HEK293 (cell line): ENCODE data around the gene OVOL2.

Source experiments
- CTCF ChIA-PET: fragments of 350-600 bp; formaldehyde crosslinking; extraction: SDS; loops from one replicate; lab custom pipeline; 2021; ENCODE audit warnings: antibody characterized with exemption; lab: Yijun Ruan, JAX
- POLR2A ChIA-PET: fragments of 300-600 bp; formaldehyde crosslinking; extraction: SDS; loops from one replicate; lab custom pipeline; 2020; ENCODE audit warnings: antibody characterized with exemption, inconsistent platforms; lab: Yijun Ruan, JAX
- H3K27ac ChIP-seq: fragments of 200-500 bp; sonication (Bioruptor generic); 2 replicates; pipeline ENCODE4 v1.5.1; 2014; ENCODE audit warnings: low read depth, low read length, control low read depth, inconsistent platforms; ENCODE audit errors: extremely low read depth
- H3K36me3 ChIP-seq, 2 experiments: fragments of 200-500 bp in 1 of 2; sonication (Bioruptor generic) in 1 of 2; 1 replicate in 1 of 2; 2 replicates in 1 of 2; pipeline ENCODE4 v1.5.1; 2014 to 2017; ENCODE audit warnings: inconsistent platforms in 2 of 2, low read length in 2 of 2; ENCODE audit not compliant: control insufficient read depth in 2 of 2, insufficient read depth in 1 of 2
- H3K4me1 ChIP-seq: fragments of 200-500 bp; sonication (Bioruptor generic); 2 replicates; pipeline ENCODE4 v1.5.1; 2014; ENCODE audit warnings: mild to moderate bottlenecking, low read length, inconsistent platforms; ENCODE audit not compliant: control insufficient read depth, insufficient read depth
- H3K4me3 ChIP-seq: 2 replicates; pipeline ENCODE4 v1.5.1; 2011; ENCODE audit warnings: low read depth, mild to moderate bottlenecking, control low read depth, low read length, moderate library complexity
- H3K9me3 ChIP-seq: fragments of 200-500 bp; sonication (Bioruptor generic); 2 replicates; pipeline ENCODE4 v1.5.1; 2014; ENCODE audit warnings: low read depth, low read length, inconsistent platforms; ENCODE audit not compliant: control insufficient read depth, insufficient read depth
- MEIS1 ChIP-seq: sonication (generic); formaldehyde crosslinking; IDR thresholded peaks from 2 replicates; pipeline ENCODE4 v1.8.1; 2022; ENCODE audit warnings: missing genetic modification reagents, mild to moderate bottlenecking, borderline replicate concordance
- OVOL3 ChIP-seq: fragments of 450-650 bp; formaldehyde crosslinking; IDR thresholded peaks from 2 replicates; pipeline ENCODE4 v1.5.1; 2016; ENCODE audit warnings: missing biosample characterization, missing genetic modification characterization
- PRDM10 ChIP-seq: fragments of 450-650 bp; formaldehyde crosslinking; IDR thresholded peaks from 2 replicates; pipeline ENCODE4 v1.5.1; 2016; ENCODE audit warnings: missing biosample characterization, missing genetic modification characterization
- RBAK ChIP-seq: fragments of 450-650 bp; formaldehyde crosslinking; IDR thresholded peaks from 2 replicates; pipeline ENCODE4 v1.5.1; 2016; ENCODE audit warnings: missing biosample characterization, missing genetic modification characterization
- ZFP69B ChIP-seq: fragments of 450-650 bp; formaldehyde crosslinking; IDR thresholded peaks from 2 replicates; pipeline ENCODE4 v1.5.1; 2016; ENCODE audit warnings: missing biosample characterization, missing genetic modification characterization
- ZNF10 ChIP-seq: fragments of 450-650 bp; formaldehyde crosslinking; IDR thresholded peaks from 2 replicates; pipeline ENCODE4 v1.5.1; 2017; ENCODE audit warnings: missing biosample characterization, missing genetic modification characterization
- ZNF155 ChIP-seq: fragments of 450-650 bp; formaldehyde crosslinking; IDR thresholded peaks from 2 replicates; pipeline ENCODE4 v1.5.1; 2016; ENCODE audit warnings: missing biosample characterization, missing genetic modification characterization
- ZNF2 ChIP-seq: fragments of 450-650 bp; formaldehyde crosslinking; IDR thresholded peaks from 2 replicates; pipeline ENCODE4 v1.5.1; 2016; ENCODE audit warnings: missing biosample characterization, missing genetic modification characterization
- ZNF24 ChIP-seq: fragments of 450-650 bp; formaldehyde crosslinking; IDR thresholded peaks from 2 replicates; pipeline ENCODE4 v1.5.1; 2016; ENCODE audit warnings: missing biosample characterization, missing genetic modification characterization
- ZNF335 ChIP-seq: fragments of 450-650 bp; formaldehyde crosslinking; conservative IDR thresholded peaks from 2 replicates; pipeline ENCODE4 v1.5.1; 2016; ENCODE audit warnings: missing biosample characterization, missing genetic modification characterization
- ZNF350 ChIP-seq: fragments of 450-650 bp; formaldehyde crosslinking; IDR thresholded peaks from 2 replicates; pipeline ENCODE4 v1.5.0; 2017; ENCODE audit warnings: missing biosample characterization, mild to moderate bottlenecking, missing genetic modification characterization
- ZNF37A ChIP-seq: fragments of 450-650 bp; IDR thresholded peaks from 2 replicates; pipeline ENCODE4 v1.5.1; 2018; ENCODE audit warnings: missing biosample characterization, missing genetic modification characterization
- ZNF561 ChIP-seq: fragments of 450-650 bp; IDR thresholded peaks from 2 replicates; pipeline ENCODE4 v1.5.1; 2018; ENCODE audit warnings: missing biosample characterization, missing genetic modification characterization, borderline replicate concordance
- ZNF664 ChIP-seq: fragments of 450-650 bp; formaldehyde crosslinking; IDR thresholded peaks from 2 replicates; pipeline ENCODE4 v1.5.1; 2016; ENCODE audit warnings: missing biosample characterization, missing genetic modification characterization
- ZNF707 ChIP-seq: fragments of 450-650 bp; formaldehyde crosslinking; IDR thresholded peaks from 2 replicates; pipeline ENCODE4 v1.5.1; 2016; ENCODE audit warnings: missing biosample characterization, missing genetic modification characterization
- ZNF76 ChIP-seq: fragments of 450-650 bp; formaldehyde crosslinking; IDR thresholded peaks from 2 replicates; pipeline ENCODE4; 2016; ENCODE audit warnings: low read depth, missing biosample characterization, missing genetic modification characterization, borderline replicate concordance
- ZNF768 ChIP-seq: fragments of 450-650 bp; formaldehyde crosslinking; IDR thresholded peaks from 2 replicates; pipeline ENCODE4 v1.5.1; 2018; ENCODE audit warnings: missing biosample characterization, mild to moderate bottlenecking, missing genetic modification characterization
- ZNF792 ChIP-seq: fragments of 450-650 bp; formaldehyde crosslinking; IDR thresholded peaks from 2 replicates; pipeline ENCODE4 v1.5.1; 2016; ENCODE audit warnings: missing biosample characterization, missing genetic modification characterization
- TF ChIP-seq, protein P1 (sequence below): fragments of 450-650 bp; formaldehyde crosslinking; IDR thresholded peaks from 2 replicates; pipeline ENCODE4 v1.5.1; 2016; ENCODE audit warnings: missing biosample characterization, missing genetic modification characterization
- TF ChIP-seq, protein P2 (sequence below): fragments of 450-650 bp; formaldehyde crosslinking; IDR thresholded peaks from 2 replicates; pipeline ENCODE4 v1.5.1; 2016; ENCODE audit warnings: missing biosample characterization, missing genetic modification characterization
- TF ChIP-seq, protein P3 (sequence below): fragments of 450-650 bp; formaldehyde crosslinking; IDR thresholded peaks from 2 replicates; pipeline ENCODE4 v1.5.1; 2017; ENCODE audit warnings: missing biosample characterization, missing genetic modification characterization

Gene OVOL2

GRCh38 chr20:18058661-18059467, 1.1 kb upstream of the OVOL2 start (continued):
- TF ChIP-seq ZNF350 (no peak), ZNF24 (peak; percentile 25; the same call in 1 of the 2 replicates), ZNF76 (tag by site-specific recombination) (peak; percentile 34; the same call in 1 of the 2 replicates), ZNF561 (tag by site-specific recombination) (0 out of 2 replicates have a peak, but pooled peaks have one; percentile 52), ZNF707 (no peak), RBAK (tag by site-specific recombination) (no peak)
- TF ChIP-seq, protein P1, sequence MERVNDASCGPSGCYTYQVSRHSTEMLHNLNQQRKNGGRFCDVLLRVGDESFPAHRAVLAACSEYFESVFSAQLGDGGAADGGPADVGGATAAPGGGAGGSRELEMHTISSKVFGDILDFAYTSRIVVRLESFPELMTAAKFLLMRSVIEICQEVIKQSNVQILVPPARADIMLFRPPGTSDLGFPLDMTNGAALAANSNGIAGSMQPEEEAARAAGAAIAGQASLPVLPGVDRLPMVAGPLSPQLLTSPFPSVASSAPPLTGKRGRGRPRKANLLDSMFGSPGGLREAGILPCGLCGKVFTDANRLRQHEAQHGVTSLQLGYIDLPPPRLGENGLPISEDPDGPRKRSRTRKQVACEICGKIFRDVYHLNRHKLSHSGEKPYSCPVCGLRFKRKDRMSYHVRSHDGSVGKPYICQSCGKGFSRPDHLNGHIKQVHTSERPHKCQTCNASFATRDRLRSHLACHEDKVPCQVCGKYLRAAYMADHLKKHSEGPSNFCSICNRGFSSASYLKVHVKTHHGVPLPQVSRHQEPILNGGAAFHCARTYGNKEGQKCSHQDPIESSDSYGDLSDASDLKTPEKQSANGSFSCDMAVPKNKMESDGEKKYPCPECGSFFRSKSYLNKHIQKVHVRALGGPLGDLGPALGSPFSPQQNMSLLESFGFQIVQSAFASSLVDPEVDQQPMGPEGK (tag by site-specific recombination) = peak; percentile 20; the same call in 1 of the 2 replicates
- TF ChIP-seq, all 188 proteins: peak for 32

GRCh38 chr20:18057994-18058349, 256 bp upstream of the OVOL2 start:
- no peak overlapping the region; the same call in 1 of the 2 replicates for H3K4me3 ChIP-seq
- H3K4me1 ChIP-seq = peaks cover 2% of the 10 kb centered on the region; the same call in 1 of the 2 replicates
- H3K27ac ChIP-seq = no peak overlapping the region
- H3K9me3 ChIP-seq = no peaks in the 10 kb centered on the region
- ChIA-PET POLR2A (interaction anchor here (0.7 to 1.7 kb wide), 3 partner anchors 37 to 409 kb away, joined by 3 to 5 read pairs (median 3); partner anchors contain the start of genes DZANK1, POLR3F and ZNF133), CTCF (interaction anchor here (0.5 to 0.7 kb wide), 2 partner anchors 10 to 1605 kb away, joined by 3 to 4 read pairs; no protein-coding TSS in a partner anchor)
- H3K36me3 ChIP-seq = no peaks in the 10 kb centered on the region
- no peak for TF ChIP-seq ZNF2 (tag by site-specific recombination)
- TF ChIP-seq ZNF768 (tag by site-specific recombination) = no peak
- TF ChIP-seq ZFP69B (tag by site-specific recombination) = no peak
- TF ChIP-seq, protein P2, sequence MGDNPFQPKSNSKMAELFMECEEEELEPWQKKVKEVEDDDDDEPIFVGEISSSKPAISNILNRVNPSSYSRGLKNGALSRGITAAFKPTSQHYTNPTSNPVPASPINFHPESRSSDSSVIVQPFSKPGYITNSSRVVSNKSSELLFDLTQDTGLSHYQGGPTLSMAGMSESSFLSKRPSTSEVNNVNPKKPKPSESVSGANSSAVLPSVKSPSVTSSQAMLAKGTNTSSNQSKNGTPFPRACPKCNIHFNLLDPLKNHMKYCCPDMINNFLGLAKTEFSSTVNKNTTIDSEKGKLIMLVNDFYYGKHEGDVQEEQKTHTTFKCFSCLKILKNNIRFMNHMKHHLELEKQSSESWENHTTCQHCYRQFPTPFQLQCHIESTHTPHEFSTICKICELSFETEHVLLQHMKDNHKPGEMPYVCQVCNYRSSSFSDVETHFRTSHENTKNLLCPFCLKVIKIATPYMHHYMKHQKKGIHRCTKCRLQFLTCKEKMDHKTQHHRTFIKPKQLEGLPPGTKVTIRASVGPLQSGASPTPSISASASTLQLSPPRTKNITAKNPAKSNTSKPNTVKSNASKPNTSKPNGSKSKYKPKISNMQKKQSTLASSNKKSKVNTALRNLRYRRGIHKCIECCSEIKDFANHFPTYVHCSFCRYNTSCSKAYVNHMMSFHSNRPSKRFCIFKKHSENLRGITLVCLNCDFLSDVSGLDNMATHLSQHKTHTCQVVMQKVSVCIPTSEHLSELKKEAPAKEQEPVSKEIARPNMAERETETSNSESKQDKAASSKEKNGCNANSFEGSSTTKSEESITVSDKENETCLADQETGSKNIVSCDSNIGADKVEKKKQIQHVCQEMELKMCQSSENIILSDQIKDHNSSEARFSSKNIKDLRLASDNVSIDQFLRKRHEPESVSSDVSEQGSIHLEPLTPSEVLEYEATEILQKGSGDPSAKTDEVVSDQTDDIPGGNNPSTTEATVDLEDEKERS = no peak
- peak; percentile 95 for TF ChIP-seq PRDM10
- TF ChIP-seq ZNF792 (tag by site-specific recombination) = no peak
- TF ChIP-seq ZNF155 (tag by site-specific recombination) = no peak
- no peak for TF ChIP-seq ZNF37A
- peak; percentile 81 for TF ChIP-seq ZNF335
- no peak for TF ChIP-seq ZNF664 (tag by site-specific recombination)
- TF ChIP-seq ZNF10 = no peak
- TF ChIP-seq MEIS1 = no peak
- TF ChIP-seq, protein P3, sequence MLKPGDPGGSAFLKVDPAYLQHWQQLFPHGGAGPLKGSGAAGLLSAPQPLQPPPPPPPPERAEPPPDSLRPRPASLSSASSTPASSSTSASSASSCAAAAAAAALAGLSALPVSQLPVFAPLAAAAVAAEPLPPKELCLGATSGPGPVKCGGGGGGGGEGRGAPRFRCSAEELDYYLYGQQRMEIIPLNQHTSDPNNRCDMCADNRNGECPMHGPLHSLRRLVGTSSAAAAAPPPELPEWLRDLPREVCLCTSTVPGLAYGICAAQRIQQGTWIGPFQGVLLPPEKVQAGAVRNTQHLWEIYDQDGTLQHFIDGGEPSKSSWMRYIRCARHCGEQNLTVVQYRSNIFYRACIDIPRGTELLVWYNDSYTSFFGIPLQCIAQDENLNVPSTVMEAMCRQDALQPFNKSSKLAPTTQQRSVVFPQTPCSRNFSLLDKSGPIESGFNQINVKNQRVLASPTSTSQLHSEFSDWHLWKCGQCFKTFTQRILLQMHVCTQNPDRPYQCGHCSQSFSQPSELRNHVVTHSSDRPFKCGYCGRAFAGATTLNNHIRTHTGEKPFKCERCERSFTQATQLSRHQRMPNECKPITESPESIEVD = no peak
- TF ChIP-seq OVOL3 (tag by site-specific recombination) = 0 out of 2 replicates have a peak, but pooled peaks have one; percentile 38
